SH-SY5Y (cell line): ENCODE measurements around the gene SEC62.

Experiments used
- GATA2 ChIP-seq: IDR thresholded peaks from 2 replicates; pipeline ENCODE4 v1.6.1; 2011; ENCODE audit warnings: mild to moderate bottlenecking, low read depth, low read length
- GATA3 ChIP-seq: IDR thresholded peaks from 2 replicates; pipeline ENCODE4 v1.6.1; 2011; ENCODE audit warnings: low read depth, mild to moderate bottlenecking, low read length, moderate library complexity

DNA sequence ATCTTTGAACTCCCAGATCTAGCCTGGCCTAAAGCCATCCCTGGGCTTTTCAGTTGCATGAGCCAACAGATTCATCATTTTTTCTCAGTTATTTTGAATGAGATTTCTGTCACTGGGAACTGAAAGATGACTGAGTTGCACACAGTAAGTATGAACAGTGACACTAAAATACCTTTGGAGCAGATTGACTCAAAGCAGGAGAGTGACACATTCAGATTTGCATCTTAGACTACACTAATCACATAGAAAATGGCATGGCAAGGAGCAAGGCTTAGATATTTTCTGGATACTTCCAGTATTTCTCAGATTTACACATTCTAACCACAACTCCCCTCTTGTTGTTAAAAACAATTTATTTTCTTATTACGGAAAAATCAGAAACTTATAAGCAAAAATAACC, 32.8 kb downstream of the SEC62 start:
- no peak for TF ChIP-seq GATA2
- no peak for TF ChIP-seq GATA3
